PC-3 (cell line): Measurements from ENCODE around the gene PDPK1. TPM values are rescaled to one million over a fixed set of nuclear protein-coding genes. Genes with fewer than 3 reads are reported as not detected.
"Not testable (repeated sequence)": the region's sequence is repeated elsewhere in the genome, so short reads cannot be mapped to it uniquely, and the experiment has no call there.

Experiments used
- ATAC-seq: fragments of 200-7000 bp; cut with Tn5 transposase; 2 replicates; pipeline ENCODE4 v1.9.1; 2020; ENCODE audit warnings: mild to moderate bottlenecking, moderate library complexity
- BruUV-seq: library from RNA; stranded (reverse); fragments of 400-500 nt; replicated peaks from 2 replicates; lab custom pipeline; 2021; lab: Mats Ljungman, UMichigan
- CTCF ChIA-PET: fragments of 300-600 bp; sonication (Branson Sonifier 250); formaldehyde crosslinking; loops from one replicate; lab custom pipeline; 2022; ENCODE audit warnings: antibody characterized with exemption; lab: Charles Lee
- POLR2A ChIA-PET: fragments of 300-600 bp; sonication (Branson Sonifier 250); formaldehyde crosslinking; loops from one replicate; lab custom pipeline; 2022; ENCODE audit warnings: antibody characterized with exemption; ENCODE audit not compliant: unreplicated experiment; lab: Charles Lee
- DNase-seq: peaks from one replicate; pipeline ENCODE4 v3.0.0-alpha.2; 2015
- H2AFZ ChIP-seq: fragments of 300-600 bp; sonication (generic); 2 replicates; pipeline ENCODE4 v1.6.0; 2016; ENCODE audit warnings: antibody characterized with exemption, low read length
- H3F3A ChIP-seq: fragments of 300-600 bp; sonication (generic); one replicate; pipeline ENCODE4 v1.6.0; 2017; ENCODE audit warnings: antibody characterized with exemption, low read length, control low read depth, mild to moderate bottlenecking; ENCODE audit not compliant: unreplicated experiment
- H3K27ac ChIP-seq: fragments of 300-600 bp; sonication (generic); 2 replicates; pipeline ENCODE4 v1.5.1; 2016; ENCODE audit warnings: mild to moderate bottlenecking, low read length
- H3K27me3 ChIP-seq: fragments of 300-600 bp; sonication (generic); 2 replicates; pipeline ENCODE4 v1.6.1; 2016; ENCODE audit warnings: low read length, mixed read lengths
- H3K36me3 ChIP-seq: fragments of 300-600 bp; sonication (generic); 2 replicates; pipeline ENCODE4 v1.6.1; 2016; ENCODE audit warnings: low read depth, mixed run types, low read length, mixed read lengths
- H3K4me1 ChIP-seq: fragments of 300-600 bp; sonication (generic); 2 replicates; pipeline ENCODE4 v1.5.1; 2016; ENCODE audit warnings: low read length; ENCODE audit not compliant: insufficient read depth
- H3K4me2 ChIP-seq: fragments of 300-600 bp; sonication (generic); 2 replicates; pipeline ENCODE4 v1.6.0; 2016; ENCODE audit warnings: low read length
- H3K4me3 ChIP-seq: fragments of 300-600 bp; sonication (generic); 2 replicates; pipeline ENCODE4 v1.5.1; 2016; ENCODE audit warnings: mild to moderate bottlenecking, low read length, mixed read lengths
- H3K79me2 ChIP-seq: fragments of 300-600 bp; sonication (generic); 2 replicates; pipeline ENCODE4 v1.6.1; 2017; ENCODE audit warnings: low read length, mixed read lengths
- H3K9ac ChIP-seq: fragments of 300-600 bp; sonication (generic); 2 replicates; pipeline ENCODE4 v1.6.0; 2016; ENCODE audit warnings: mild to moderate bottlenecking, low read length
- H3K9me2 ChIP-seq: fragments of 300-600 bp; sonication (generic); replicated peaks from 2 replicates; pipeline ENCODE4 v1.6.1; 2016; ENCODE audit warnings: mixed run types, low read length, mixed read lengths
- H3K9me3 ChIP-seq: fragments of 300-600 bp; sonication (generic); 2 replicates; pipeline ENCODE4 v1.6.1; 2016; ENCODE audit warnings: low read length, mixed read lengths
- H4K20me1 ChIP-seq: fragments of 300-600 bp; sonication (generic); 2 replicates; pipeline ENCODE4 v1.6.1; 2016; ENCODE audit warnings: low read length, mixed read lengths
- EZH2 ChIP-seq: fragments of 300-600 bp; sonication (generic); IDR thresholded peaks from one replicate; pipeline ENCODE4 v1.6.1; 2017; ENCODE audit warnings: antibody characterized with exemption, mild to moderate bottlenecking, low read length; ENCODE audit not compliant: unreplicated experiment
- EZH2phosphoT487 ChIP-seq: fragments of 300-600 bp; sonication (generic); IDR thresholded peaks from 2 replicates; pipeline ENCODE4 v1.6.1; 2018; ENCODE audit warnings: mild to moderate bottlenecking, antibody characterized with exemption, low read length, borderline replicate concordance
- intact Hi-C: fragments of 100-400 bp; cut with micrococcal nuclease; formaldehyde crosslinking; loops from 2 replicates; pipeline ENCODE4 v1.9.0; 2023
- total RNA-seq: library from RNA; depleted of rRNA; stranded (reverse); fragments of >200 nt; gene quantifications from 2 replicates; pipeline ENCODE4 v1.2.3, GENCODE V29; 2014
- TF ChIP-seq, protein P1 (sequence below): fragments of 300-600 bp; sonication (generic); conservative IDR thresholded peaks from 2 replicates; pipeline ENCODE4 v1.5.1; 2017; ENCODE audit warnings: antibody characterized with exemption, low read depth, mild to moderate bottlenecking, low read length

The PDPK1 gene
- total RNA-seq, 1 experiment from 2014 or later, result 13.7 TPM

- peaks cover 5% of the 10 kb centered on the region; the same call in 1 of the 2 replicates for H3K36me3 ChIP-seq
- H3F3A ChIP-seq, result no peaks in the 10 kb centered on the region
- H3K4me1 ChIP-seq, result no peaks in the 10 kb centered on the region
- H3K27ac ChIP-seq, result no peak overlapping the region
- H2AFZ ChIP-seq, result no peak overlapping the region
- CTCF ChIA-PET, result no interaction called here
- POLR2A ChIA-PET, result no interaction called here
- H3K4me2 ChIP-seq, result no peak overlapping the region
- DNase-seq, result no peak
- no peaks in the 10 kb centered on the region for H4K20me1 ChIP-seq
- H3K9me3 ChIP-seq, result no peaks in the 10 kb centered on the region
- no peak overlapping the region for H3K9ac ChIP-seq
- H3K27me3 ChIP-seq, result no peaks in the 10 kb centered on the region
- H3K4me3 ChIP-seq, result no peak overlapping the region
- no peak for ATAC-seq
- BruUV-seq, result no TSS peak
- H3K9me2 ChIP-seq, result no peaks in the 10 kb centered on the region
- TF ChIP-seq, protein P1, sequence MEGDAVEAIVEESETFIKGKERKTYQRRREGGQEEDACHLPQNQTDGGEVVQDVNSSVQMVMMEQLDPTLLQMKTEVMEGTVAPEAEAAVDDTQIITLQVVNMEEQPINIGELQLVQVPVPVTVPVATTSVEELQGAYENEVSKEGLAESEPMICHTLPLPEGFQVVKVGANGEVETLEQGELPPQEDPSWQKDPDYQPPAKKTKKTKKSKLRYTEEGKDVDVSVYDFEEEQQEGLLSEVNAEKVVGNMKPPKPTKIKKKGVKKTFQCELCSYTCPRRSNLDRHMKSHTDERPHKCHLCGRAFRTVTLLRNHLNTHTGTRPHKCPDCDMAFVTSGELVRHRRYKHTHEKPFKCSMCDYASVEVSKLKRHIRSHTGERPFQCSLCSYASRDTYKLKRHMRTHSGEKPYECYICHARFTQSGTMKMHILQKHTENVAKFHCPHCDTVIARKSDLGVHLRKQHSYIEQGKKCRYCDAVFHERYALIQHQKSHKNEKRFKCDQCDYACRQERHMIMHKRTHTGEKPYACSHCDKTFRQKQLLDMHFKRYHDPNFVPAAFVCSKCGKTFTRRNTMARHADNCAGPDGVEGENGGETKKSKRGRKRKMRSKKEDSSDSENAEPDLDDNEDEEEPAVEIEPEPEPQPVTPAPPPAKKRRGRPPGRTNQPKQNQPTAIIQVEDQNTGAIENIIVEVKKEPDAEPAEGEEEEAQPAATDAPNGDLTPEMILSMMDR, result no peak
- TF ChIP-seq EZH2phosphoT487, result no peak
- TF ChIP-seq EZH2, result no peak
- peaks cover 26% of the 10 kb centered on the region for H3K79me2 ChIP-seq
- intact Hi-C loops, result no loop called here
These were observed 72.1 kb downstream of the PDPK1 start for GRCh38 chr16:2609827-2610470.

- Histone ChIP-seq H3K27me3 (no peaks in the 10 kb centered on the region), H3K4me3 (no peak overlapping the region), H4K20me1 (no peaks in the 10 kb centered on the region), H3K4me2 (no peak overlapping the region), H3K9me3 (no peaks in the 10 kb centered on the region), H3K4me1 (no peaks in the 10 kb centered on the region), H2AFZ (no peak overlapping the region), H3K9ac (no peak overlapping the region), H3K27ac (no peak overlapping the region), H3K79me2 (peaks cover 18% of the 10 kb centered on the region), H3F3A (no peaks in the 10 kb centered on the region), H3K36me3 (peaks cover 5% of the 10 kb centered on the region; the same call in 1 of the 2 replicates), H3K9me2 (no peaks in the 10 kb centered on the region)
- ChIA-PET CTCF (no interaction called here), POLR2A (no interaction called here)
- intact Hi-C loops, result no loop called here
- ATAC-seq (no peak), DNase-seq (no peak)
- TF ChIP-seq EZH2, result no peak
- TF ChIP-seq, protein P1, result no peak
- TF ChIP-seq EZH2phosphoT487, result no peak
- BruUV-seq, result no TSS peak
These were observed 73.1 kb downstream of the PDPK1 start for GRCh38 chr16:2610781-2611498.

DNA sequence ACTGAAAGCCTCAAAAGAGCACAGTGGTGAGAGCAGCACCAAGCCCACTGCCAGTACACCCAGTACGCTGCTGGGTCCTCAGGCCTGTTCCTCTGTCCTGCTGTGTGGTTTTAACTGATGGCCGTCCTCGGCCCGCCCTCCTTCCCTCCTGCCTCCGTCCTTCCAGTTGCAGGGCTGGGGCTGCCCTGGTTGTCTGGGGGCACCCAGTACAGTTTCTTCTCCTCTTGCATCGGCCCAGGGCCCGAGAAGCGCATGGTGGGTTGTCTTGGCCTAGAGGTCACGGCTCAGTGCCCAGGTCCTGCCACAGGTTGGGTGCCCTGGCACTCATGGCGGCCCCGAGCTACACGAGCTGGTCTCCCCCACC is 73.7 kb downstream of the PDPK1 start:
- Histone ChIP-seq H3K4me2 (no peak overlapping the region), H3K36me3 (peaks cover 5% of the 10 kb centered on the region; the same call in 1 of the 2 replicates), H3K9me2 (no peaks in the 10 kb centered on the region), H3K4me3 (no peak overlapping the region), H3K4me1 (no peaks in the 10 kb centered on the region), H3K27me3 (no peaks in the 10 kb centered on the region), H3K79me2 (peaks cover 18% of the 10 kb centered on the region), H3K9me3 (no peaks in the 10 kb centered on the region), H2AFZ (no peak overlapping the region), H3K9ac (no peak overlapping the region), H3F3A (no peaks in the 10 kb centered on the region), H4K20me1 (no peaks in the 10 kb centered on the region), H3K27ac (no peak overlapping the region)
- no peak for DNase-seq
- TF ChIP-seq EZH2 (no peak), EZH2phosphoT487 (no peak)
- TF ChIP-seq, protein P1, result no peak
- ATAC-seq, result no peak
- CTCF ChIA-PET, result no interaction called here
- POLR2A ChIA-PET, result no interaction called here
- BruUV-seq, result no TSS peak
- intact Hi-C loops, result no loop called here

DNA sequence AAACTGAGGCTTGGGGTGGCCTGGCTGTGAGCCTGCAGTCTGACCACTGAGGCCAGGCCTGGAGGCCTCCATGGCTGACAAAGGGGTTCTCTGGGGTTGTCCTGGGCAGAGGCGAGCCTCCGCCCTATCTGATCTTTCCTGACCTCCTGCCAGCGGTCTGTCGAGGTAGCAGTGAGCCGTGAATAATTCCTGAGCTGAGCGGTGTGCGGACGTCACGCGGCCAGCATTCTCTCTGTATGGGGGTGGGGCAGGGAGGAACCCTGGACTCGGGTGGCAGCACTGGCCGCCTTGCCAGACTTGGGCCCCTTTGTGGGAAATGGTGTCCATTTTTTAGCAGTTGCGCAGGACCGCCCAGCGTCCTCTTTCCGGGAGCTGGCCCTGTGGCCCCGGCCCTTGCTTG is 74.1 kb downstream of the PDPK1 start:
- H3K4me3 ChIP-seq, H3K4me2 ChIP-seq, H3K9me3 ChIP-seq, H3K9me2 ChIP-seq, ATAC-seq, BruUV-seq, H3F3A ChIP-seq, H3K27me3 ChIP-seq, H3K9ac ChIP-seq, H2AFZ ChIP-seq, H4K20me1 ChIP-seq, CTCF ChIA-PET, H3K27ac ChIP-seq, intact Hi-C loops, H3K4me1 ChIP-seq, POLR2A ChIA-PET, H3K36me3 ChIP-seq, DNase-seq: not testable (repeated sequence)
- peaks cover 18% of the 10 kb centered on the region for H3K79me2 ChIP-seq
